SK-N-SH (cell line): ENCODE measurements around the gene CACNA2D3. TPM values are rescaled to one million over a fixed set of nuclear protein-coding genes. Genes with fewer than 3 reads are reported as not detected.

ENCODE experiments used
- CTCF ChIA-PET: fragments of 300-600, 350-600 bp; formaldehyde crosslinking; extraction: SDS; loops from one replicate; lab custom pipeline; 2021; lab: Yijun Ruan, JAX
- POLR2A ChIA-PET: fragments of 350-600 bp; sonication (Branson Sonifier 250); formaldehyde crosslinking; extraction: SDS; loops from one replicate; lab custom pipeline; 2020; ENCODE audit warnings: antibody characterized with exemption, inconsistent platforms; lab: Yijun Ruan, JAX
- DNase-seq: peaks from one replicate; pipeline ENCODE4 v3.0.0; 2012
- H2AFZ ChIP-seq: fragments of 200-600 bp; sonication (generic); 2 replicates; pipeline ENCODE4 v1.8.1; 2016; ENCODE audit warnings: antibody characterized with exemption, mild to moderate bottlenecking, low read depth
- H3F3A ChIP-seq: fragments of 200-600 bp; sonication (generic); replicated peaks from 2 replicates; pipeline ENCODE3; 2016; ENCODE audit warnings: antibody characterized with exemption, mild to moderate bottlenecking; ENCODE audit not compliant: insufficient read depth
- H3K27ac ChIP-seq, 2 experiments: fragments of 200-500 bp in 1 of 2; fragments of 200-600 bp in 1 of 2; sonication (Bioruptor generic) in 1 of 2; sonication (generic), shearing (Covaris generic) in 1 of 2; 2 replicates each; pipeline versions ENCODE4 v1.5.1 to v1.6.1; 2014 to 2016; ENCODE audit warnings: low read depth in 2 of 2, inconsistent platforms in 1 of 2, low read length in 1 of 2, mild to moderate bottlenecking in 1 of 2, mixed read lengths in 1 of 2
- H3K27me3 ChIP-seq: fragments of 200-600 bp; sonication (generic), shearing (Covaris generic); 2 replicates; pipeline ENCODE4 v1.6.1; 2016; ENCODE audit warnings: mixed run types; ENCODE audit not compliant: insufficient read depth
- H3K36me3 ChIP-seq, 2 experiments: fragments of 200-500 bp in 1 of 2; fragments of 200-600 bp in 1 of 2; sonication (Bioruptor generic) in 1 of 2; sonication (generic) in 1 of 2; replicated peaks in 1 of 2; 2 replicates each; pipeline versions ENCODE3 to v1.5.1; 2014 to 2016; ENCODE audit warnings: low read length in 1 of 2, mild to moderate bottlenecking in 1 of 2; ENCODE audit not compliant: insufficient read depth in 2 of 2, control insufficient read depth in 1 of 2
- H3K4me1 ChIP-seq, 2 experiments: fragments of 200-500 bp in 1 of 2; fragments of 200-600 bp in 1 of 2; sonication (Bioruptor generic) in 1 of 2; sonication (generic), shearing (Covaris generic) in 1 of 2; 2 replicates each; pipeline versions ENCODE4 v1.5.1 to v1.6.1; 2014 to 2016; ENCODE audit warnings: low read depth in 1 of 2, low read length in 1 of 2, mixed run types in 1 of 2; ENCODE audit not compliant: insufficient read depth in 2 of 2, control insufficient read depth in 1 of 2
- H3K4me2 ChIP-seq: fragments of 200-600 bp; sonication (generic), shearing (Covaris generic); 2 replicates; pipeline ENCODE4 v1.6.1; 2017; ENCODE audit warnings: mixed run types
- H3K4me3 ChIP-seq, 2 experiments: fragments of 200-500 bp in 1 of 2; fragments of 200-600 bp in 1 of 2; sonication (Bioruptor generic) in 1 of 2; sonication (generic), shearing (Covaris generic) in 1 of 2; 2 replicates each; pipeline versions ENCODE4 v1.5.1 to v1.8.1; 2014 to 2016; ENCODE audit warnings: low read depth in 2 of 2, inconsistent platforms in 1 of 2, low read length in 1 of 2, mild to moderate bottlenecking in 1 of 2, mixed read lengths in 1 of 2, moderate library complexity in 1 of 2
- H3K79me2 ChIP-seq: fragments of 200-600 bp; sonication (generic); 2 replicates; pipeline ENCODE4 v1.8.1; 2017; ENCODE audit warnings: mild to moderate bottlenecking; ENCODE audit not compliant: insufficient read depth
- H3K9ac ChIP-seq: fragments of 200-600 bp; sonication (generic); 2 replicates; pipeline ENCODE4 v1.6.1; 2017; ENCODE audit warnings: mixed run types
- H3K9me2 ChIP-seq: fragments of 200-600 bp; sonication (generic); 2 replicates; pipeline ENCODE4 v1.6.1; 2017; ENCODE audit warnings: mixed run types
- H3K9me3 ChIP-seq: fragments of 200-600 bp; sonication (generic); 2 replicates; pipeline ENCODE4 v1.6.1; 2017; ENCODE audit warnings: mixed run types, mild to moderate bottlenecking, moderate library complexity
- H4K20me1 ChIP-seq: fragments of 200-600 bp; sonication (generic); 2 replicates; pipeline ENCODE4 v1.6.1; 2017; ENCODE audit warnings: mild to moderate bottlenecking, mixed run types; ENCODE audit not compliant: insufficient read depth
- CHD2 ChIP-seq: fragments of 150-350 bp; IDR thresholded peaks from 2 replicates; pipeline ENCODE4 v1.6.1; 2018; ENCODE audit warnings: low read length; ENCODE audit not compliant: partially characterized antibody
- EP300 ChIP-seq, 2 experiments: IDR thresholded peaks; 2 replicates each; pipeline versions ENCODE4 v1.4.0 to v1.6.1; 2012; ENCODE audit warnings: borderline replicate concordance in 1 of 2, low read depth in 1 of 2, low read length in 1 of 2
- EZH2phosphoT487 ChIP-seq: fragments of 200-600 bp; sonication (generic); IDR thresholded peaks from 2 replicates; pipeline ENCODE4 v1.6.1; 2017; ENCODE audit warnings: low read depth, mixed run types, mild to moderate bottlenecking, antibody characterized with exemption, moderate library complexity, borderline replicate concordance
- FOSL2 ChIP-seq: IDR thresholded peaks from 2 replicates; pipeline ENCODE4 v1.4.0; 2012; ENCODE audit warnings: low read depth, mild to moderate bottlenecking, moderate library complexity, borderline replicate concordance
- FOXJ3 ChIP-seq: sonication (generic); formaldehyde crosslinking; IDR thresholded peaks from 2 replicates; pipeline ENCODE4 v1.5.1; 2020; ENCODE audit warnings: mild to moderate bottlenecking, missing genetic modification reagents
- GATA2 ChIP-seq: sonication (generic); formaldehyde crosslinking; IDR thresholded peaks from 2 replicates; pipeline ENCODE4 v1.5.0; 2020; ENCODE audit warnings: mild to moderate bottlenecking, missing genetic modification reagents
- JUND ChIP-seq: IDR thresholded peaks from 2 replicates; pipeline ENCODE4 v1.4.0; 2012
- MEF2A ChIP-seq: IDR thresholded peaks from 2 replicates; pipeline ENCODE4 v1.4.0; 2012; ENCODE audit warnings: low read depth, borderline replicate concordance
- MXI1 ChIP-seq: IDR thresholded peaks from 2 replicates; pipeline ENCODE4 v1.6.1; 2012; ENCODE audit warnings: mild to moderate bottlenecking, low read depth, low read length, improper control_type of control experiment
- NFIC ChIP-seq: IDR thresholded peaks from 2 replicates; pipeline ENCODE4 v1.4.0; 2012; ENCODE audit warnings: borderline replicate concordance
- POLR2AphosphoS5 ChIP-seq: IDR thresholded peaks from 2 replicates; pipeline ENCODE4 v1.6.1; 2012; ENCODE audit warnings: low read depth, low read length
- RCOR1 ChIP-seq: fragments of 150-350 bp; IDR thresholded peaks from 2 replicates; pipeline ENCODE4 v1.6.1; 2017; ENCODE audit warnings: antibody characterized with exemption, low read length
- SIN3A ChIP-seq: IDR thresholded peaks from 2 replicates; pipeline ENCODE4 v1.6.1; 2012; ENCODE audit warnings: low read depth, mild to moderate bottlenecking, low read length, moderate library complexity, borderline replicate concordance
- TAF1 ChIP-seq: IDR thresholded peaks from 2 replicates; pipeline ENCODE4 v1.6.1; 2012; ENCODE audit warnings: low read depth, mild to moderate bottlenecking, low read length, moderate library complexity, borderline replicate concordance
- TCF12 ChIP-seq: IDR thresholded peaks from 2 replicates; pipeline ENCODE4 v1.4.0; 2012
- YY1 ChIP-seq: IDR thresholded peaks from 2 replicates; pipeline ENCODE4 v1.4.0; 2012; ENCODE audit warnings: low read depth, mild to moderate bottlenecking
- ZBTB33 ChIP-seq: IDR thresholded peaks from 2 replicates; pipeline ENCODE4 v1.4.0; 2012; ENCODE audit warnings: low read depth, borderline replicate concordance
- WGBS: methylation state at CpG from one replicate; pipeline ENCODE4 v1.1.6; 2017; ENCODE audit warnings: low lambda C conversion rate; 5-methylcytosine and 5-hydroxymethylcytosine counted together
- polyA plus RNA-seq, 3 experiments: library from polyadenylated mRNA; depleted of rRNA; stranded (reverse); fragments of >200 nt; gene quantifications; 2 replicates each; pipeline ENCODE4 v1.2.3, GENCODE V29; 2012
- TF ChIP-seq, protein P1 (sequence below): IDR thresholded peaks from 2 replicates; pipeline ENCODE4 v1.4.0; 2012; ENCODE audit warnings: low read depth, borderline replicate concordance
- TF ChIP-seq, protein P2 (sequence below): fragments of 150-350 bp; IDR thresholded peaks from 2 replicates; pipeline ENCODE4 v1.6.1; 2017; ENCODE audit warnings: antibody characterized with exemption, low read length, low read depth, borderline replicate concordance
- TF ChIP-seq, protein P3 (sequence below): IDR thresholded peaks from 2 replicates; pipeline ENCODE4; 2012

Gene CACNA2D3
- polyA plus RNA-seq, 1 of the 3 experiments (the other 2 are of a cell fraction), result 0.15 TPM

DNA sequence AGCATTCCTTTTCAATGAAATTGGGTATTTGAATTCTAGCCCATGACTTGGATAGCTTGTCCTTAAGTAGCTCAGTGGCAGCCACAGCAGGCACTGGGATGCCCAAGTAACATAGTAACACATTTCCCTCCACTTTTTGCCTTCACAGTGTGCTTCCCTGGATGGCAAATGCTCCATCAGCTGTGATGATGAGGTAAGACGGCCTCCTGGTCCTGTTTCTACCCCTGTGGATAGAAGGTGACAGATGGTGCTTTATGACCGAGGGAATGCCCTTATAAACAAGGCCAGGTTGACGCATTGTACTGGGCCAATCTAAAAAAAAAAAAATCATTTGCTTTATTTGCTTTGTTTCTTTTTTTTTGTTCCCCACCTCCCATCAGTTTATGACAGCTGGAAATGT is 847.3 kb downstream of the CACNA2D3 start:
- no peak for DNase-seq
- no peaks in the 10 kb centered on the region for H4K20me1 ChIP-seq
- no peak overlapping the region for H2AFZ ChIP-seq
- ChIA-PET CTCF (no interaction called here), POLR2A (no interaction called here)
- H3K27ac ChIP-seq, result peak overlapping the region in 1 of 2 experiments; percentile 82; a peak in 2 of 4 replicates
- no peak overlapping the region for H3K4me3 ChIP-seq
- 90% methylated on average over 3 of the region's 3 CpGs for WGBS
- H3K9me2 ChIP-seq, result no peaks in the 10 kb centered on the region
- H3K9ac ChIP-seq, result no peak overlapping the region
- peaks cover 0 to 27% of the 10 kb centered on the region in 2 experiments; a peak in 3 of 4 replicates for H3K4me1 ChIP-seq
- H3K4me2 ChIP-seq, result 0 out of 2 replicates have a peak overlapping the region, but pooled peaks have one; percentile 14
- H3K79me2 ChIP-seq, result no peaks in the 10 kb centered on the region
- no peaks in the 10 kb centered on the region for H3K9me3 ChIP-seq
- H3F3A ChIP-seq, result peaks cover 24% of the 10 kb centered on the region
- TF ChIP-seq EP300 (IDR thresholded peaks at IDR 0.05; ENCODE audit: borderline replicate concordance in 1 of 2, low read depth in 1 of 2, low read length in 1 of 2) (no peak), MXI1 (no peak), GATA2 (no peak), TAF1 (no peak), YY1 (no peak), ZBTB33 (no peak), SIN3A (no peak)
- TF ChIP-seq, protein P1, sequence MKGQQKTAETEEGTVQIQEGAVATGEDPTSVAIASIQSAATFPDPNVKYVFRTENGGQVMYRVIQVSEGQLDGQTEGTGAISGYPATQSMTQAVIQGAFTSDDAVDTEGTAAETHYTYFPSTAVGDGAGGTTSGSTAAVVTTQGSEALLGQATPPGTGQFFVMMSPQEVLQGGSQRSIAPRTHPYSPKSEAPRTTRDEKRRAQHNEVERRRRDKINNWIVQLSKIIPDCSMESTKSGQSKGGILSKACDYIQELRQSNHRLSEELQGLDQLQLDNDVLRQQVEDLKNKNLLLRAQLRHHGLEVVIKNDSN, result no peak
- H3K27me3 ChIP-seq, result no peaks in the 10 kb centered on the region
- H3K36me3 ChIP-seq, result no peaks in the 10 kb centered on the region

DNA sequence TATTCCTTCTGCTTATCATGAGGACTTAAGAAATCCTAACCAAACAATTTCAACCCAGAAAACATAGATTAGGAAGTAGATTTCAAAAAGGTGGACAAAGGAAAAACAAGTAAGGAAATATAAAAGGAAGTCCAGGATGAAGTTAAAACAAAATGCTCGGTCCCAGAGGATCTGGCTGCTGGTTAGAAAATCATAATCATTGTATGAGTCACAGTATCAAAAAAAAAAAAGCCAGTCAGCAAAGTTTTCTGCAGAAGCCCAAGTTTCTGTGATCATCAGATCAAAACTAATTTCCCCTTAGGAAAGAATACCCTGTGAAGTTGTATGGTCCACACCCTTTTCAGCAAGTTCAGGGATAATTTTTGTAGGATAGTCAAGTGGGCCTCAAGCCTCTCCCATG is 848.5 kb downstream of the CACNA2D3 start:
- TF ChIP-seq TCF12 (0 out of 2 replicates have a peak, but pooled peaks have one; percentile 34), YY1 (no peak), FOSL2 (peak; percentile 73; the same call in 1 of the 2 replicates), MEF2A (no peak), EZH2phosphoT487 (no peak), POLR2AphosphoS5 (no peak), RCOR1 (no peak), MXI1 (no peak), FOXJ3 (CRISPR knock-in tag) (no peak), NFIC (no peak), CHD2 (no peak), JUND (peak; percentile 74)
- TF ChIP-seq, protein P2, sequence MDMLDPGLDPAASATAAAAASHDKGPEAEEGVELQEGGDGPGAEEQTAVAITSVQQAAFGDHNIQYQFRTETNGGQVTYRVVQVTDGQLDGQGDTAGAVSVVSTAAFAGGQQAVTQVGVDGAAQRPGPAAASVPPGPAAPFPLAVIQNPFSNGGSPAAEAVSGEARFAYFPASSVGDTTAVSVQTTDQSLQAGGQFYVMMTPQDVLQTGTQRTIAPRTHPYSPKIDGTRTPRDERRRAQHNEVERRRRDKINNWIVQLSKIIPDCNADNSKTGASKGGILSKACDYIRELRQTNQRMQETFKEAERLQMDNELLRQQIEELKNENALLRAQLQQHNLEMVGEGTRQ, result no peak
- TF ChIP-seq, protein P3, sequence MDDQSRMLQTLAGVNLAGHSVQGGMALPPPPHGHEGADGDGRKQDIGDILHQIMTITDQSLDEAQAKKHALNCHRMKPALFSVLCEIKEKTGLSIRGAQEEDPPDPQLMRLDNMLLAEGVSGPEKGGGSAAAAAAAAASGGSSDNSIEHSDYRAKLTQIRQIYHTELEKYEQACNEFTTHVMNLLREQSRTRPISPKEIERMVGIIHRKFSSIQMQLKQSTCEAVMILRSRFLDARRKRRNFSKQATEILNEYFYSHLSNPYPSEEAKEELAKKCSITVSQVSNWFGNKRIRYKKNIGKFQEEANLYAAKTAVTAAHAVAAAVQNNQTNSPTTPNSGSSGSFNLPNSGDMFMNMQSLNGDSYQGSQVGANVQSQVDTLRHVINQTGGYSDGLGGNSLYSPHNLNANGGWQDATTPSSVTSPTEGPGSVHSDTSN, result no peak
- TF ChIP-seq, all 33 proteins: peak for 3
- peak overlapping the region; percentile 7; the same call in 1 of the 2 replicates for H3K9ac ChIP-seq
- no peaks in the 10 kb centered on the region for H3K36me3 ChIP-seq
- H3K27me3 ChIP-seq, result no peaks in the 10 kb centered on the region
- peak overlapping the region in 1 of 2 experiments; percentile 52; a peak in 1 of 4 replicates for H3K27ac ChIP-seq
- no peaks in the 10 kb centered on the region for H3K9me2 ChIP-seq
- CTCF ChIA-PET, result no interaction called here
- no peak overlapping the region for H3K4me3 ChIP-seq
- no peak overlapping the region for H3K4me2 ChIP-seq
- H3K4me1 ChIP-seq, result peaks cover 0 to 17% of the 10 kb centered on the region in 2 experiments; a peak in 2 of 4 replicates
- H3K79me2 ChIP-seq, result no peaks in the 10 kb centered on the region
- no peaks in the 10 kb centered on the region for H3K9me3 ChIP-seq
- WGBS, result 8% methylated on average over 1 of the region's 1 CpG
- POLR2A ChIA-PET, result no interaction called here
- peak overlapping the region; percentile 35; the same call in 1 of the 2 replicates for H2AFZ ChIP-seq
- no peak for DNase-seq
- no peaks in the 10 kb centered on the region for H4K20me1 ChIP-seq
- H3F3A ChIP-seq, result peaks cover 24% of the 10 kb centered on the region
